Kidney capillary endothelial cell (primary cell): Measurements from ENCODE around the gene S100A10.

Experiments
- DNase-seq: peaks from one replicate; pipeline ENCODE4 v3.0.0-alpha.2; 2018; ENCODE audit warnings: low spot score

S100A10 gene, protein sequence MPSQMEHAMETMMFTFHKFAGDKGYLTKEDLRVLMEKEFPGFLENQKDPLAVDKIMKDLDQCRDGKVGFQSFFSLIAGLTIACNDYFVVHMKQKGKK

DNA sequence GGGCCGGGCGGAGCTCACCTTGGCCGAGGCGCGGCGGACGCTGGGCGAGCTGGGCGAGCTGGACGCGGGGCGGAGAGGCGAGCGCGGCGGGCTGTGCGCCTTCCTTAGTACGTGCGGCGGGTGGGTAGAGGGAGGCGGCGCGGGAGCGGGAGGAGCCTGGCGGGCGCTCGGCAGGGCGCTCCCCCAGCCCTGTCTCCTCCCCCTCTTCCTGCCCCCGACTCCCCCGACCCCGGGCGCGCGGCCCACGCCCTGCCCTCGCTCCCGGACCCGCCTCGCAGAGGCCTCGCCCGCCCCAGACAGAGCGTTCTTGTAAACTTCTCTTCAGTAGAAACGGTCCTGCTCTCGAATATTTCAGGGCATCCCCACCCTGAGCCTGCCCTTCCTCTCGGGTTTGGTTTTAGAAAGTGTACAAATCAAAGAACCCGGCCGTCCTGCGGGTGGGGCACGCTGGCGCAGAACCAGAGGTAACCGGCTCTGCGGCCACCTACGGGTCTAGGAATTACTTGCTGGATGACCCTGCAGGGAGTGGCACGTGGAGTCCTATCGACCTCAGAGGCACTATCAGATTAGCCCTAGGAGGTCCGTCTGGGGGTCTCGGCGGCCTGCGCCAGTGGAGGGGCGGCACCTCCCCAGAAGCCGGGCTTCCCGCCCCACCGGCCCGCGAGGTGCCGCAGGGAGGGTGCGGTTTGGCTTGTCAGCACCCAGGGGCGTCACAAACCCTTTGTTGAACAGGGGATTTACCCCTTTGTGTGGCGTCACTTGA is at the start of gene S100A10:
Gene S100A10 (minus strand): TSS at position 126 of the 763 bp plus-strand sequence. CDS start 7,629 bp downstream, outside the sequence.
- peak; percentile 58 for DNase-seq

DNA sequence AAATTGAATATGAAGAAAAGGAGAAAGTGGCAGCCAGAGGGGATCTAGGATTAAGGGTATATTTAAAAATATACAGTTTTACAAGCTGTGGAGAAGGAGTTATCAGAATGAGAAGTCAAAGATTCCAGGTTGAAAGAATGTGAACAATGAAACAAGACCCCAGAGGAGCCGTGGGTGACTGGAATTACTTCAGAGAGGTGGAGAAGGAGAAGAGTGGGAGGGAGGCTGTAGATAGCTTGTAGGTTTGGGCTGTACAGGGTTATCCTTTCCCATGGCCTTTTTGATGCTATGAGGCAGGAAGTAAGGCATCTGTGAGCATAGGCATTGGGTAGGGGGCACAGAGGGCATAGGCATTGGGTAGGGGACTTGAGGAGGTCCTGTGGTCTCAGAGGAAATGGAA is 48.4 kb upstream of the S100A10 start:
- no peak for DNase-seq

DNA sequence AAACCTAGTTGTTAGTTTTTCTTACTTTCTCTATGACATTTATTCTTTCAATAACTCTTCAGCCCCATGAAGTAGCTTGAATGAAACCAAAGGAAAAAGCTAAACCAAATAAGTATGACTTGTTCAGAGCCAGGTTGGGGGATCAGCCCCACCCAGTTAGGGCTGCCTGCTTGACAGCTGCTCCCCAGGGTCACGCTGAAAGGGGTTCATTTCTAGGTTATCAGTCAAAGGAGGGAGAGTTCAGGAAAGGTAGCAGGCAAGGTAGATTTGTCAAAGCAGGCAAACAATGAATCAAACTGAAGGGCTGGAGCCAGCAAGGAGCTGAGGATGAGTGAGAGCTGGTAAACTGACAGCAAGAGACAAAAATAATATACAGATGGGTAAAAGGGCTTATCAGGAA is 46.2 kb upstream of the S100A10 start:
- no peak for DNase-seq

DNA sequence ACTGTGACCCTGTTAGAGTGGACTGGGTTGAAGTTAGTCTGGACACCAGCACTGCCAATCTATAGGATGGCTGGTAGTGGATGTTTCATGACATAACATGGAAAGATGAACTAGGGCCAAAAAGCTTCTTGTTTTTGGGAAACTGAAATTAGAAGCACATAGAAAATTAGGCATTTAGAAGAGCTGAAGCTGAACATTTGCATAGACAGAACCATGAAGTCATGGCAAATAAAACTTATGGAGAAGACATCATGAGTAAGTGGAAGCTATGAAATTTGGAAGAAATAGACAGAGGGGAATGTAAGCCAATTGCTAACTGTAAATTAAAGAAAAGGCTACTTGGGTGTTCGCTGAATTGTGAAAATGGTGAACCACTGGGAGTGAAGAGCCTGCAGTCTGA is 45.8 kb upstream of the S100A10 start:
- no peak for DNase-seq

DNA sequence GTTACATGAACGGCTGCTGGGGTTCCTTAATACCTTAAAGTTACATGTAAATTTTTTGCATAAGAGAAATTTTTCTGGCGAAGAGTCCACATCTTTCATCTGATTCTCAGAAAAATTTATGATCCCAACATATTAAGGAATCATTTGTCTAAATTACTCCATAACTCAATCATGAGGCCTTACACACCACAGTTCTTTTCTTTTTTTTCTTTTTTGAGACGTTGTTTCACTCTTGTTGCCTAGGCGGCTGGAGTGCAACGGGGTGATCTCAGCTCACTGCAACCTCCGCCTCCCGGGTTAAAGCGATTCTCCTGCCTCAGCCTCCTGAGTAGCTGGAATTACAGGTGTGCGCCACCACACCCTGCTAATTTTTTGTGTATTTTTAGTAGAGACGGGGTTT is 45.2 kb upstream of the S100A10 start:
- DNase-seq, result no peak

DNA sequence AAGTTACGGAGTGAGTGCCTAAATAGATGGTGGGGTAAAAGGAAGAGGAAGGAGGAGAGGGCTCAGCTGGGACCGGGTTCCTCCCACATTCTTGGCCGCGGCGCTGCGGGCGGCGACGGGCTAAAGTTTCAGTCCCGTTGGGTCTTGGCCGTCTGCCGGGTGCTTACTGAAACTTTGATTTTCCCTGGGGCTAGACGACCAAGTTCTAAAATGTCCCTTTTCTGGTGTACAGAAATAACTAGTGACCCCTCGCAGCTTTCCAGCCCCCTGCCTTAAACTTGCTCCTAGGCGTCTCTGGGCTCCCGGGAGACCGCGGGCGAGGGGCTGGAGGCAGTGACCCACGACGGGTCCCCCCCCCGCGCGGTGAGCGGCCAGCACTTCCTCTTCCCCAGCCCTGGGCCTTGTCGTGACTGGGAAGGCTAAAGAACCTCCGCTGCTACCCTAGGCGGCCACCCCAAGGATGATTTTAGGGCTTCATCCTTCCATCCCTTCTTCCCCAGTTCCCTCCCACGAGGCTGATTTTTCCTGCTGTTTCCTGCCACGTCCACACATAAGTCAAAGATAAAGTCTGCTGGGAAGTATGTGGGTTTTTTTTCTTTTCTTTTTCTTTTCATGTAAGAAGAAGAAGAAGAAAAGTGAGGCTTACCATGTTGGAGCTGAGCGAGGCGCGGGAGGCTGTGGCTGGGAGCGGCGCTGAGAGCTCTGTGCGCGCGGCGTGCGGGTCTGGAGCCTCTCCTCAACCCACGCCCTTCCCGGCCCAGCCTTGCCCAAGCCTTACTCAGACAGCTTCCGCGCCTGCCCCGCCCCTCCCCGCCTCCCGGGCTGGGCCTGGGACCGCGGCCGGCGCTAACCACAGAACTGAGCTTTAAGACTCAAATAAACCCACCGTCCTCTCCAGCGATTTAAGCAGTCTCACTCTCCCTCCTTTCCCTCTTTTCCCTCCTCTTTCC is 42.9 kb upstream of the S100A10 start, which contains the start of gene S100A11:
Gene S100A11 (minus strand): TSS at position 738 of the 950 bp plus-strand sequence. CDS start 89 bp downstream, at position 649.
- peak; percentile 76 for DNase-seq

DNA sequence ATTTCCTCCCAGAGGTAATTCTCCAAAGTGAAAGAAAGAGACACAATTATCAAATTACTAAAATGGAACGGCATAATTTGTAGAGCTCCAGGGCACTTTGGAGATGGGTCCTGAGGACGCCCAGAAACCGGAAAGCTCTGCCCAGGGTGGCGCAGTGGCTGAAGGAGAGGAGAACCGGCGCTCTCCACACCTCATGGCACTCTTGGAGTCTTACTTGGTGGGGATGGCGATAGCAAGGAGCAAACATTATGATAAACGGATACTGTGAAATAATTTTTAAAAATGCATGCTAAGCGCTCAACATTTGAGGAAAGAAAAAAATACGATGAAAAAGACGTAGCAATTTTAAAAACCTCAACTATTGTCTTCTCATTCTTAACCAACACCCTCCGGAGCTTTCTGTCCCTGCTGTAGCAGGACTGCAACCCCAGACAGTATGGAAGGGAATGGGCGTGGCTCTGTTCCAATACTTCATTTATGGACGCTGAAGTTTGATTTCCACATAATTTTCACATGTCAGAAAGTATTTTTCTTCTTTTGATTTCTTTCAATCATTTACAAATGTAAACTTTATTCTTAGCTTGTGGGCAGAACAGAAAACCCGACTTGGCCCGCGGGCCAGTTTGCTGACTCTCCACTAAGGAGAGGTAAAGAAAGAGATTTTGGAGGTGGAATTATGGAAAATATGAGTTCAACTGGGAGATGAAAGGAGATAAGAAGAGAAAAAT is 42.0 kb upstream of the S100A10 start:
- DNase-seq, result peak; percentile 47

DNA sequence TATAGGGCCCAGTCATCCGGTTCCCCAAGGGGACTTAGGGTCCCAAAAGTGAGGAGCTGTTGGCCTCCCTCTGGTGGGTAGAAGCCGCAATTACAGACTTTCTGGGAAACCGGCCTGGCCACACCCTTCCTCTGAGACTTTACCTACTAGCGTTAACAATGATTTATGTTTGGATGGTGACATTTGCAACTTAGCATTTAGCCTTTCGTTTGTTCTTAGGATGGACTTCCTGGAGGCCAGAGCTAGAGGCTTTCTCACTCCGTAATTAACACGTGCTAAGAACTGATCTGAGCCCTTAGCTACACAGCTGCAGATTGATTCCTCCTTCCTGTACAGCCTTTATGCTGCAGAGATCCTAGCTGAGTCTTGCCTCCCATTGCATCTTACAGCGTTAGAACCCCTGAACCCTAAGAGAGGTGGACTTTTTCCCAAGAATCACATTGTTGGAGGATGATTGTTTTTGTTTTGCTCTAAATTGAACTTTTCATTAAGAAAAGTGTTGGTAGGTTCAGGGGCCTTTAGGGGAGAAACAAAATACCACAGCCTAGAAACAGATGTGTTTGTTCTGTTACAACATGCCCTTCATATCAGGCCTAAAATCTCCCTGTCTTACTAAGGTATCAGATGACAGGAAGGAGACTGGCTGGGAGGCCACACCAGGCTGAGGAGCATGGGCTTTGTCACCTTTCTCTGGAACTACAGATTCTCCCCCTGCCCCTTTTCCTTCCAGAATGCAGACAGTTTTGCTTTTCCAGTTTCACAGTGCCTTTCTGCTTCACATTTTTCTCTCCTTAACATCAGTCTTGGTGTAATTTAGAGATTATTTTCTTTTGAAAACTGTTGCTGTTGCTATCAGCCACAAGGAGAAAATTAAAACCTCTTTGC is 41.2 kb upstream of the S100A10 start:
- peak; percentile 77 for DNase-seq

DNA sequence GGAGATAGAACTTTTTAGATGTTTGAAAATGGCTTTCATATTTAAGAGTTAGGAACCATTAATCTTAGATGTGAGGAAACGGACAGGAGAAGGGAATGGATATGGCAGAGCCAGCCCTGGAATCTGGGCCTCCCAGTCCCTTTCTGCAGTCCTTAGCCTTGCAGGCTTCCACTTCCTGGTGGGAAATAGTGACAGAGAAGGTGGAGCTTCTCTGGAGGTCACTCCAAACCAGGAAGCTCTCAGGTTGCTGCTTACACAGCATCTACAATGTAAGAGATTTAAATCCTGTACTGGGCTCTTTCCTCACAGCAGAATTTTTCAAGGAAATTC is 40.6 kb upstream of the S100A10 start:
- DNase-seq, result peak; percentile 73

DNA sequence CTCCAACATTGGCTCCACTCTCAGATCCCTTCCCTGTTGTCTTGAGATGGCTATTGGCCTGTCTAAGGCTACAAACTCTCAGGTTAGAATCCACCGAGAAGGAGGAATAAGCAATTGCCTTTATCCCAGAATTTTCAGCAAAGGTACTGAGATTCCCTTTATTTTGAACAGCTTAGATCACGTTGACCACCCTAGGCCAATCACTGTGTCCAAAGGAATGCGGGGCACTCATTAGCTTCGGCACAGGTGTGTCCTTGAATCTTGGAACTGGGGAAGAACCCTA is 36.2 kb upstream of the S100A10 start:
- DNase-seq, result no peak

DNA sequence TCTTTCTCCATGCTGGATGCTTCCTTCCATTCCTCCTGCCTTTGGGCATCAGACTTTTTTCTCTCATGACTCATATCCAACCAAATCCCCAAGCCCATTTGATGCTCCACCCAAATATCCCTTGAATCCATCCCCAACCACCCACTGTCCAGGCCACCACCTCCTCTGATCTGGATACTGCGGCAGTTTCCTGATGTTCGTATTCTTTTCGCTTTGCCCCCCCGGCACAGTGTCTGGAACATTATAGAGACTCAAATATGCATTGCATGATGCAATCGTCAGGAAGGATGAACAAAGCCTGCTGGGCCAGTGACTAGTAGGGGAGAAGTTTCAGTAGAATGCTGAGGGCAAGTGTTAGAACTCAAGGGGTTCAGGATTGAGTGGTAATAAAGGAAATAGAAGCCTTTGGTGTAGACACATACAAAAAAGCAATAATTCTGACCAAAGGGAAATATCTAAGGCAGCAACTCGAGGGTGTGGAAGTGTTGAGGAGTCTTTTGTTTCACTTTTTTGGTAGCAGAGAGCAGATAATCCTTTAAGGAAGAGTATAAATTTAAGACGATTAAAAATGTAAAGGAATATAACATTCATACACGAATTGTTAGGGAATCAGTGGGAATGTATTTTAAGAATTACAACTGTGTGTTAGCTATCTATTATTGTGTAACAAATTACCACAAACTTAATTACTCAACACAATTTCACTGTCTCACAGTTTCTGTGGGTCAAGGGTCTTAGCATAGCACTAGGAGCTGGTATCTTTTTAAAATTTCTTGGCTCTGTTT is 35.7 kb upstream of the S100A10 start:
- no peak for DNase-seq

DNA sequence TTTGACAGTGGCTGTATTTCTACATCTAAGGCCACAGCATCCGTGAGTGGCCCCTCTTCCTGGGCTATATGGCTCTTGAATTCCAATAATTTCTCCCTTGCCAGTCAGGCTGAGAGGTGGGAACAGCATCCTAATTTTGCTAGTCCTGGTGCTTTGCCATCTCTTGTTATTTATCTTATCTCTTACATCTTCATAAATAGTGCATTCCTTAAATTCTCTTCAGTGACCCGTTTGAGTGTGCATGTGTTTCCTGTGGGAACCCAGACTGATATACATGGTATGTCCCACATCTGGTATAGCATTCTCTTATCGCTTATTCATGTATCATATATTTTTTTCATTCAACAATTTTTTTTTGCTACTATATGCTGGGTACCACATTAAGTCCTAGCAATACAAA is 33.2 kb upstream of the S100A10 start:
- no peak for DNase-seq

DNA sequence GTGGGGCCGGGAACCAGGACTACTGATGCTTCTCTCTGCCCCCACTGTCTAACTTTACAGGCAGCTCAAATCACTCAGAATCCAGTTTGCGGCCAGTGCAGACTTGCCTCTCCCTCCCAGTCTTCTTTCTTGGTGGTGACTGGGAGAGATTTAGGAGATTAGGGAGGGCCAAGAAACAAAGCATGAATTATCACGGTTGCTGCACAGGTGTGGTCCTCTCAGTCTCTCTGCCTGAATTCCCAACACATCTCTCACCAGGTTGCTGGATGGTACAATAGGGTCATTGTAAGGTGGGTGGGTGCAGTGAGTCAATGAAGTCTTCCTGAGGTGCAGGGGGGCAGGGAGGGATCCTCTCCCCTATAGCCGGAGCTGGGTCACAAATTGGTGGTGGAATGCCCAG is 30.6 kb upstream of the S100A10 start:
- no peak for DNase-seq

DNA sequence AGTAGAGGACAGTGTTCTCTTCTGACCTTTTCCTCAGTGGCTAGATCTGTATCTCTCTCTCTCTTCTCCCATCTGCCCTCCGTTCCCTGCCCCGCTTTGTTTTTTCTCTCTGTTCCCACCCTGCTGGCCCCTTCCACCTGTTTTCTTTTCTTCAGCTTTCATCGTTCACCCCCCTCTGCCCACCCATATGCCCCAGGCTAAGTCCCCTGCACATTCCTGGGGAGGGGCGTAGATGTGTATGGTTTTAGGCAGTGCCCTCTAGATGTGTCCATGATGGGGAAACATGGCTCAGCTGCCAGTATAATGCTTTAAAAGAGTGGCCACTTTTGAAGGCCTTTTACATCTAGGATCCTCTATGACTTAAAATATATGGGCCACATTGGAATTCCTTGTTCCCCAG is 29.6 kb upstream of the S100A10 start:
- no peak for DNase-seq

DNA sequence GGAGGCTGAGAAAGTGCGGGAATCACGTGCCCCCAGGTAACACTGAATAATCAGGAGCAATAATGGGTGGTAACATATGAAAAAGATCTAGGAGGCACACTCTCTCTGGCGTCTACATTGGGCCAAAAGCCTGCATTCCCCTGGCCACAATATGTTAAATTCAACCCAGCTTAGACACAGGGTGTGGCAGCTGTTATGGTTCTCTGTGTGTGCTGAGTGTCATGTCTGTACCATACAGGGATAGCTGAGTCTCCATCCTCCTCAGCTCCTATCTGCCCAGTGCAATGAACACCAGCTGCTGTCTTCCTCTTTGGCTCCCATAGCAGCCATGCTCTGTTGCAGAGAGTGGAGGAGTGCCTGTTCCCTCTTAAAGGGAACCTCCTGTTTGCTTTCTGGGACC is 28.8 kb upstream of the S100A10 start:
- DNase-seq, result no peak

DNA sequence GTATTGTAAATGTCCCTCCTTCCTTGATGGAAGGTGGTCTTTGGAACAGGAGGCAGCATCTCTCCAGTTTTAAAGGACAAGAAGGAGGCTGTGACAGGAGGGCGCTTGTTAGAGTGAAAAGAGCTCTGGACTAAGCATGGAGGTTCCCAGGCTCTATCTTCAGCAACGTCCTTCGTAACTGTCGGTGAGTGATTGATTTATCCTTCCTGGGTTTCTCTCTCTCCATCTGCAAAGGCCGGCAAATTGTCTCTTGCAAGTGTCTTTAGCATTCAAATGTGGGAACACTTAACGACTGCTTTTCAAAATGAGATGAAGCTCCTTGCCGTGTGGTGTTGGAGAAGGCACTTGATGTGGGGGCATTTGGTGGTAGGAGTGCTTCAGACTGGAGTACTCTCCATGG is 27.9 kb upstream of the S100A10 start:
- no peak for DNase-seq

DNA sequence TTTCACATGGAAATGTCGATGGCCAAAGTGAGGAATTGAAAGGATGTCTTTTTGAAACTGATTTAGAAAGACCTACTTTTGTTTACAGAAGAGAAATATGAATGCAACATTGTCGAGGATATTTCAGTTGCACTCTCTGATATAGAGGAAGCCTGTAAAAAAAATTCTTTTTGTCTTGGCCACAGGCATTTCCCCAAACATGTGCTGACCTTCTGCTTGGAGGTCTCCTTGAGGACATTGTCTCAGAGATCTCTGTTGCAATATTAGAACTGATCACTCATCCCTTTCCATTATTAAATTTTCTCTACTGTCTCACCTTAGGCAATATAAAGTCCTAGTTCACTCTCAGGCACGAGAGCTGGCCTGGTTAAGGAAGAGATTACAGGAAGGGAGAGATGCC is 27.2 kb upstream of the S100A10 start:
- no peak for DNase-seq

DNA sequence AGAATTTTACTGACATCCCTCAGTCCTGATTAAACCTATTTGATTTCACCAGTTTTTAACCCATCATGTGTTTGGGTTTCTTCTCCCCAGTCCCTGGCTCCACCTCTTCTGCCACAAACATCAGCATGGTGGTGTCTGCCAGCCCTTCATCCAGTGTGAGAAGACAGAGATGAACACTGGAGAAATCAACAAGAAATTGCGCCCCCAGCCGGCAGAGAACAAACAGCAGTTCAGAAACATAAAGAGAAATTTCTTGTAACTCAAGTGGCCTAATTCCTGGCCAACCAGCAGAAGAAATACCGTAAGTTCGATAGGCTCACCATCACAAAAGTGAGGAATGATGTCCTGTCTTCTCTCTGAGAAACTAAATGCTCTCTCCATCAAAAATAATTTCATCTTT is 24.9 kb upstream of the S100A10 start:
- DNase-seq, result no peak

DNA sequence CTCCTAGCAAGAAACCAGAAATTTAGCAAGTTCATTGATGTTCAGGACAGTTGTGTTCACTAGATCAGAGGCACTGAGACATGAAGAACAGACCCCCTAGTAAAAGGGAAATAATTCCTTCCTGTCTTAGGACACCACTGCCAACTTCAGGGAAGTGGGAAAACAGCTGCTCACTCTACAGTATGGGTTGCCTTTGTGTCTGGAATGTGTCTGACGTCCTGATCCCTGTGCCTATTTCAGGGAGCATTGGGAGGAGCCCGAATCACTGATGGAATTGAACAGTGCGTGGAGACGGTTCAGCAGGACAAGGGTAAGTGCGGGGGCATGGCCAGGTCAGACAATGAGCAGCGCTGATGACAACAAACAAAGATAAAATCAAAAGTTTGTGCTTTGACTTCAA is 22.1 kb upstream of the S100A10 start:
- DNase-seq, result no peak

DNA sequence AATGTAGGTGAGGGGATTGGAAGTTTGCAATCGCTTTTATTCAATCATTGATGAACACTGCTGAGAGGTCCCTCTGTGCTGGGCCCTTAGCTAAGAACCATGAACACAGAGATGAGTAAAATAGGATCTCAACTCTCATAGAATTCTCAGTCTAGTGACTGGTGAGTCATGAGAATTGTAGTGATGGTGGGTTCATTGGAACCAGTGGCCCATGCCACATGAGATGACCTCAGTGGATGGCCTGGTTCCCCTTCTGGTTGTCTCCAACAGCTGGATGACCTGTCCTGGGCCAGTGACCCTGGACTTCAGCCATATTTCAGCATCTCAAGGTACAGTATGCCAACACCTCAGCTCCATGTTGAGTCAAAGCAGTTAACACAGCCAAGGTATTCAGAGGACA is 21.3 kb upstream of the S100A10 start:
- DNase-seq, result no peak
